Measurements from ENCODE around the gene GABRQ.
"Not testable (repeated sequence)": the region's sequence is repeated elsewhere in the genome, so short reads cannot be mapped to it uniquely, and the experiment has no call there.

Gene GABRQ

DNA sequence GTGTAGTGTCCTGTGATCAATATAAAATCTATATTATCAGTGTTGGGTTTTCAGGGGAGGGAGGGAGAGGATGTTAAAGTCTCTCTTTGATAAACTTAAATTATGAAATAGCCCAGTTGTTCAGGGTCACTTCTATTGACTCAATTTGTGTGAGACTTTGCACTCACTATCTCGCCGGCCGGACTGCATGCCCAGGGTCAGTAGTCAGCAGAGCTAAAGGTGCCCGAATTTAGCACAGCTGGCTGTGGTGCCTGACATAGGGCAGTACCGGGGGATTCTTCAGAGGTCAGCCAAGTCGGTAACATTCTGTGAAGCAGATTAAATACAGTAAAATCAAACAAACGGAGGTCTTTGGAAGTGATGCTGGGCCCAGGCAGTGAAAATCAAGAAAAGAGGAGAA, 19.2 kb downstream of the GABRQ start:
- no peak for DNase-seq (ENCODE audit: low read depth in 2 of 2, low spot score in 1 of 2)

DNA sequence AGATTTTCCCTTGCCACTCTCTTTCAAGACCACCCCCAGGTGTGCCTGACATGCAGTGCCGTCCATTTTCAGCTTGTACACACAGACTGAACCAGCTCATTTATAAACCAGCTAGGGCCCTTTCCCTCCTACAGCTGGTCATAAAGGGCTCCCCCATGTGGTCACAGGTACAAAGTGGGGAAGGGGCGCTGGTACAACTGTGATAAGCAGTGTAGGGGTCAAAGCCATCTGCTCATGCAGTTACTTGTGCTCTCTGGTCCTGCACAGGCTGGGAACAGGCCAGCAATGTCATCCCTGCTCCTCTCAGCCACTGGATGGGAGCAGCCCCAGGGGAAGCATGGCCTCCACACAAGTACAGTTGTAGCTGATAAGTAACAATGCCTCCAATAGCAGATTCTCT, 20.6 kb downstream of the GABRQ start:
- DNase-seq (ENCODE audit: low read depth in 2 of 2, low spot score in 1 of 2): no peak

DNA sequence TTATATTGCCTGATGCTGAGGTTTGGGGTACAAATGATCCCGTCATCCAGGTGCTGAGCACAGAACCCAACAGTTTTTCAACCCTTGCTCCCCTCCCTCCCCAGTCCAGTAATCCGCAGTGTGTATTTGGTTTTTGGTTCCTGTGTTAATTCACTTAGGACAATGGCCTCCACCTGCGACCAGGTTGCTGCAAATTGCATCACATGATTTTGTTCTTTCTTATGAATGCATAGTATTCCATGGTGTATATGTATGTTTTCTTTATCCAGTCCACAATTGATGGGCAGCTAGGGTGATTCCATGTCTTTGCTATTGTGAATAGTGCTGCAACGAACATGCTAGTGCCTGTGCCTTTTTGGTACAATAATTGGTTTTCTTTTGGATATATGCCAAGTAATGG, 25.4 kb downstream of the GABRQ start:
- no peak for DNase-seq (ENCODE audit: low read depth in 2 of 2, low spot score in 1 of 2)

DNA sequence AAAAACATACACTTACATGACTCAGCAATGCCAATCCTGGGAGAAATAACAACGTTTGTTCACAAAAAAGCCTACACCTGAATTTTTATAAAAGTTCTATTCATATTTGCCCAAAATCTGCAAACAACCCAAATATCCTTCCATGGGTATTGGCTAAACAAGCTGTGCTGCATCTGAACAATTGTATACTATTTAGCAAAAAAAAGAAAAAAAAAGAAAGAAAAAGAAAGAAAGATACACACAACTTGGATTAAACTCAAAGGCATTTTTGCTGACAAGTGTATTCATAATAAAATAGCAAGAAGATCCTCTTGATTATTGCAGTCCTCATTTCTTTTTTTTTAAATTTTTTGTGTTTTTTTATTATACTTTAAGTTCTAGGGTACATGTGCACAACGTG, 36.4 kb downstream of the GABRQ start:
- no peak for DNase-seq (ENCODE audit: low read depth in 2 of 2, low spot score in 1 of 2)

DNA sequence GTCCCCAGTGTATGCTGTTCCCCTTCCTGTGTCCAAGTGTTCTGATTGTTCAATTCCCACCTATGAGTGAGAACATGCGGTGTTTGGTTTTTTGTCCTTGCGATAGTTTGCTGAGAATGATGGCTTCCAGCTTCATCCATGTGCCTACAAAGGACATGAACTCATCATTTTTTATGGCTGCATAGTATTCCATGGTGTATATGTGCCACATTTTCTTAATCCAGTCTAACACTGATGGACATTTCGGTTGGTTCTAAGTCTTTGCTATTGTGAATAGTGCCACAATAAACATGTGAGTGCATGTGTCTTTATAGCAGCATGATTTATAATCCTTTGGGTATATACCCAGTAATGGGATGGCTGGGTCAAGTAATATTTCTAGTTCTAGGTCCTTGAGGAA, 37.0 kb downstream of the GABRQ start:
- DNase-seq (ENCODE audit: low read depth in 2 of 2, low spot score in 1 of 2): not testable (repeated sequence)

DNA sequence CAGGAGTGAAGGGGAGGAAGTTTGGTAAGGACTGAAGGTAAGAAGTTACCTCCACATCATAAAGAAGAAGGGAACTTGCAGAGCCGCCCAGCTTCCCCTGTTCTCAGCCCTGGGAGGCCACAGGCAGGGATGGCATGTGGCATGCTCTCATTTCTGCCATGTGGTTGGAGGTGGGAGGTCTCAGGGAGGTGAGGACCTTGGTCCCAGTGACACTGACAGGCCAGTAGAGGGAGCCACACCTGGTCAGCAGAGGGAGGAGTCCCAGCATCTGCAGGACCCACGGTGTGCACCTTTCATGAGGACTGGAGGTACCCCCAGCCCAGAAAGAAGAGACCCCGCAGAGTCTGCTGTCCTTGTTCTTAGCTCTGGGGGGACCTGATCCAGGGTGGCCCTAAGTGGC, 43.3 kb downstream of the GABRQ start:
- DNase-seq (ENCODE audit: low read depth in 2 of 2, low spot score in 1 of 2): not testable (repeated sequence)

DNA sequence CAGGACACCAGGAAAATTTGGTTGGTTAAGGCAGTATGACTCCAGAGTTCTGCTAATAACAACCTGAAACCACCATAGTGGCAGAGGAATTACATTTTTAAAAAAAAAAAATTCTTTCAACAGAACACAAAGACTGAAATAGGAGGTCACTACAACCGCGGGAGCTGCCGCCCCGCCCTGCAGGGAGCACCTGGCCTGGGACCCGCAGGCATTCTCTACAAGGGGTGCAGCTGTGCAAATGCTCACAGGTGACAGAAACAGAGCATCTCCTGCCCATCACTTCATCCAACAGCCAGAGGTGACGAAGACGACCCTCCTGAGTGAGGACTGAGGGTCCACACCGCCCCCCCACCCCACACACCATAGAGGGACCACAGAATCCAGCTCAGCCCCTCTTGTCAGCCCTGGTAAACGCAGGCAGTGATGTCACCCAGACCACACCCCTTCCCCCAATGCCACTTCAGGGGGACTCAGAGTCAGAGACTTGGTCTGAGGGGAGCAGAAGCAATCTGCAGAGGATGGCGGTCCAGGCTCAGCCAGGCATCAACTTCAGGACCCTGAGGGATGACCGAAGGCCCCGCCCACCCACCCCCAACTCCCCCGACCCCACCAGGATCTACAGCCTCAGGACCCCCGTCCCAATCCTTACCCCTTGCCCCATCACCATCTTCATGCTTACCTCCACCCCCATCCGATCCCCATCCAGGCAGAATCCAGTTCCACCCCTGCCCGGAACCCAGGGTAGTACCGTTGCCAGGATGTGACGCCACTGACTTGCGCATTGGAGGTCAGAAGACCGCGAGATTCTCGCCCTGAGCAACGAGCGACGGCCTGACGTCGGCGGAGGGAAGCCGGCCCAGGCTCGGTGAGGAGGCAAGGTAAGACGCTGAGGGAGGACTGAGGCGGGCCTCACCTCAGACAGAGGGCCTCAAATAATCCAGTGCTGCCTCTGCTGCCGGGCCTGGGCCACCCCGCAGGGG, 60.5 kb downstream of the GABRQ start, which contains the start of gene MAGEA3:
Gene MAGEA3, plus strand, starts transcription at position 843 of the 980 bp plus-strand sequence. CDS start 2,039 bp downstream, outside the sequence.
- DNase-seq (ENCODE audit: low read depth in 2 of 2, low spot score in 1 of 2): not testable (repeated sequence)

DNA sequence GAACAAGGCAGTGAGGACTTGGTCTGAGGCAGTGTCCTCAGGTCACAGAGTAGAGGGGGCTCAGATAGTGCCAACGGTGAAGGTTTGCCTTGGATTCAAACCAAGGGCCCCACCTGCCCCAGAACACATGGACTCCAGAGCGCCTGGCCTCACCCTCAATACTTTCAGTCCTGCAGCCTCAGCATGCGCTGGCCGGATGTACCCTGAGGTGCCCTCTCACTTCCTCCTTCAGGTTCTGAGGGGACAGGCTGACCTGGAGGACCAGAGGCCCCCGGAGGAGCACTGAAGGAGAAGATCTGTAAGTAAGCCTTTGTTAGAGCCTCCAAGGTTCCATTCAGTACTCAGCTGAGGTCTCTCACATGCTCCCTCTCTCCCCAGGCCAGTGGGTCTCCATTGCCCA, 62.7 kb downstream of the GABRQ start:
- not testable (repeated sequence) for DNase-seq (ENCODE audit: low read depth in 2 of 2, low spot score in 1 of 2)

DNA sequence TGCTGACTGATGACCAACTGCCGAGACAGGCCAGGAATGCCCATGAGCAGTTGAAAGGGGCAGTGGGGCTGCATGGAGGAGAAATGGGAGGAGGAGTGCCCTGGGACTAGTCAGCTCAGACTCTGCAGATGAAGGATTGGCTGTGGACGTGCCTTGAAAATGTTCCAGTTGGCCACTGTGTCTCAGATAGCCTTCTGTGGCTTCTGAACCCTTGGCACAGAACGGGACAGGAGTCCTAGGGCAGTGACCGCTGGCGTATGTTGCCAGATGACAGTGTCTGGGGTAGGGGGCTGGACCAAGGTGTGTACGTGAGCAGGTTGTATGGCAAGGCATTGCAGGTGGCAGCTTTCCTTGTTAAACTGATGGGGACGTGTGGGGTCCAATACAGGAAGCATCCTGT, 68.8 kb downstream of the GABRQ start:
- not testable (repeated sequence) for DNase-seq (ENCODE audit: low read depth in 2 of 2, low spot score in 1 of 2)

Data from stimulated activated CD8-positive, alpha-beta memory T cell treated with anti-CD3 and anti-CD28 coated beads, Interleukin-4, amount 100 ng/mL, for 4 hours (primary cell).